GM21381 (cell line): ENCODE results near the gene PKP4.

Experiments
- ATAC-seq: cut with Tn5 transposase; IDR thresholded peaks from one replicate; pipeline ENCODE4 v1.9.1; 2021; ENCODE audit warnings: mild to moderate bottlenecking, moderate library complexity; ENCODE audit not compliant: unreplicated experiment

Gene PKP4

DNA sequence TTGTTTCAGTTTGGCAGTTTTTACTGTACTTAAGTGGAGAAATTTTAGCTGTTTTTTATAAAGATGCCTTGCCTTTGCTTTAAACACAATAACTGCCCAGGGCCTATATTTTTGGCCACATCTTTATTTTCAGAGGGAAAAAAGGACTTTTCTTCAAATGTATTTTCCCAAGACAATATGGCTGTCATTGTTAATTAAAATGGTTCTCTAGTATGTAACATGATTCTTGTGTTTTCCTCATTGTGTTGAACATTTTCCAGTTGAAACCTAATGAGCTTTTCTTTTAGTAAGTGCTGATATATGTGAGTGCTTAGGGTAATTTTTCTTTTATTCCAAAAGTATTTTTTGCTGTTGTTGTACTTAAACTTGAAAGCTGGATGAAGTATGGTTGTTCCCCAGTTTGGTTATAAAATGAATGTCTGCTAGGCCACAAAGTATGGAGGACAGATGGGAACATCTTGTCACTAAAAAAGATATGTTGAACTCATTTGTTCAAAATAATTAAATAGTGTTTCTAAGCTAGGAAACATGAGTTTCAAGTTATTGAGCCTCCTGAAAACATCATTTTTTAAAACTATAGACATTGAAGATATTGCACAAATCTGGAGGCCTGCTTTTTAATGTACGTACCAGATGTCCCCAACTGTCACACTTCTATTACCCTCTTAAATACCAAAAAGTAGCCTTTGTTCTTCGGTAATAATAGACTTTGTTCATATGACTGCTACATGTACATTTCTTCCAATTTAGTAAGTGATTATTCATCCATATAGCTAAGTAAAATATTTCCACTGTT is 190.9 kb downstream of the PKP4 start:
- no peak for ATAC-seq

- ATAC-seq: no peak
Measured at GRCh38 chr2:158649846-158650245, 193.1 kb downstream of the PKP4 start.

- ATAC-seq: no peak
Measured at GRCh38 chr2:158650646-158651357, 194.1 kb downstream of the PKP4 start.

GRCh38 chr2:158651358-158652057 is 194.8 kb downstream of the PKP4 start:
- no peak for ATAC-seq

GRCh38 chr2:158655628-158656027 is 198.9 kb downstream of the PKP4 start:
- ATAC-seq: no peak

GRCh38 chr2:158656492-158657229 is 199.9 kb downstream of the PKP4 start:
- ATAC-seq: no peak

DNA sequence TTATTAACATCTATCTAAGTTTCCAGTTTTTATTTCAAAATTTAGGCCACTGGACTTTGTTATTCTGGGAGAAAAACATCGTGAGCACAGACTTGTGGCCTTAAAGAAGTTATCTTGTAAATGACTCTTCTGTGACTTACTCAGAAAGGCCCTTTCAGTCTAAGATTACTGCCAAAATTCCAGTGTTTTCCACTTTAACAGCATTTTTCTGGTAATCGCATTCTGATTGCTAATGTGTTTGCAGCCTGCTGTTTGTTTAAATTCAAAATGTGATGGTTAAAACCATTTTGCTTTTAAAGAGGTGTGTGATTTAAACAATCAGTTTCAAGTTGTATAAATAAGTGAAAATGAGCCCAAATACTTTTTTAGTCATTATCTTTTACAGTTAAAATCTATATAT is 201.6 kb downstream of the PKP4 start:
- ATAC-seq: no peak

GRCh38 chr2:158659483-158659882 is 202.7 kb downstream of the PKP4 start:
- no peak for ATAC-seq

- ATAC-seq: no peak
Measured at GRCh38 chr2:158661231-158661630, 204.5 kb downstream of the PKP4 start.

DNA sequence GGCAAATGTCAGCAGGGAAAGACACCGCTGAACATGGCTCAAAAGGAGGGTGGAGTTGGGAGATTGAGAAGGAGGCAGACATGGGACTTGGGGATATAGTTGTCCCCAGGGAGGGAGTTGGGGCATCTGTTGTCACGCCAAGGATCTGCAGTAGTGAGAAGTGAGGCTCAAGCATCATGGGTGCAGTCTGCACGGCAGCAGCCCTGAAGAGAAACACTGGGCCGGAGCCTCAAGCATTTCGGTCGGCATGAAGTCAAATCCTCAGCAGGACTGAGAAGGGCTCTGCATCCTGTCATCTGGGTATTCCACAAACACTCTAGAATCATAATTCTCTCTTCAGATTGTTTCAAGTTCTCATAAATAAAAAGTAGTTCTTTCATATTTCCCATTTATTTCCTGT is 205.7 kb downstream of the PKP4 start:
- no peak for ATAC-seq

DNA sequence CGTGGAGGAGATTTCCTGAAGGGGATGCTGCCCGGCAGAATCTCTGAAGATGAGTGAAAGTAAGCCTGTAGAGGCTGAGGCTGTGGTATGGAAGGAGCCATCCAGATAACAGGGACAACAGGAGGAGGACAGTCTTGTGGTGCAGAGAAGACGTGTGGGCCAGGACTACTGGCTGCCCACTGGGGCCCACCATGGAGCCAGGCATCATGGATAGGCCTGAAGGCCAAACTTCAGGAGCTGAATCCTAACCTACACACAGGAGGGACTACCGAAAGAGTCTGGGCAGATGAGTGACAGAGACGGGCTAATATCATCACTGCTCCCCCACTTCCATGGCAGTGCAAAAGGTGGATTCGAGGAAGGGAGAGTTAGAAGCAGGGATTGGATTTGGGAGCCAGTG is 207.0 kb downstream of the PKP4 start:
- no peak for ATAC-seq

DNA sequence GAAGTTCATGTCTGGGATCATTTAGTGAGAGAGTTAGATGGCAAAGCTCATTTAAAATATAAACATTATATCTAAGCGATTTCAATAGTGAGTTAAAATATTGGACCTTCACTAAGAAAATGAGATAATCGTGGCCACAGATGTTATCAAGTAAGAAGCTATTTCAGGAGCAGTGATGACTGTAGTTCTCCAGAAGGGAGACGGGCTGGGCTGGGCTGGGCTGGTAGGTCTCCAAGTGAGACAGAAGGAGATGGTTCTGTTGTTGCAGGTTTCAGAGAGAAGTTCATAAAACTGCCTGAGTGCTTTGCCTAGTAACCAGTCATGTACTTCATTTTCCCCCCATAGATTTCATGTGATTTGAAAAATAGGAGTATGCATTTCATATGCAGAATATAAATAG is 208.2 kb downstream of the PKP4 start:
- ATAC-seq: no peak

DNA sequence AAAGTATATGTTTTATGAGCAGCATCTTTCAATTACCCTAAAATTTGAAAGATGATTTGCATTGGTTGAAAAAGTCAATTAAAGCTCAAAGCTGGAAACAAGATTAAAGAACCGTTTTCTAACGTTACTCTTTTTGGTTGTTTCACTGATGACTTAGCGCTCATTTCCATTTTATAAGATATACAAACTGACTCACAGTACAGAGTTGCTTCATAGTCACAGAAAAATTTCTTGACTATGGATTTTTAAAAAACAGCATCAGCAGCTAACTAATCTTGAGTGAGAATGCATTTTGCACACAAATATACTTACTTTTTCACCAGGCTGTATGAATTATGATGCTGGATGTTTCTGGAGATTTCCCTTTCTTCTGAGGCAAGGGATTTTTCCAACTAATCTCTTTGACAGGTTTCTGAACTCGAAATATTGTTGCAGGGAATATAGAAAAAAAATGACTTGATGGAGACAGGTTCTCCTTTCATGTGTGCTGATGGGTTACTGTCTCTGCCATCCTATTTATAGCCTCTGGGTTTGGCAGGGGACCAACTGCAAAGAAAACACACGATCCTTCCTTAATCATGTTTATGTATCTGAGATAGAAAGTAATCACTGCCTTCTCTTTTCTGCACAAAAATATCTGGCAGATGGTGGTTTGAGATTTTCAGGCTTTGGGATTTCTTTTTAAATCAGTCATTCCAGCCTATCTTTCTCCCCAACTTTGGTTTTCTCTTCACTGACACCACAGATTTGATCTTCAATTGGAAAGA is 209.0 kb downstream of the PKP4 start:
- ATAC-seq: no peak

DNA sequence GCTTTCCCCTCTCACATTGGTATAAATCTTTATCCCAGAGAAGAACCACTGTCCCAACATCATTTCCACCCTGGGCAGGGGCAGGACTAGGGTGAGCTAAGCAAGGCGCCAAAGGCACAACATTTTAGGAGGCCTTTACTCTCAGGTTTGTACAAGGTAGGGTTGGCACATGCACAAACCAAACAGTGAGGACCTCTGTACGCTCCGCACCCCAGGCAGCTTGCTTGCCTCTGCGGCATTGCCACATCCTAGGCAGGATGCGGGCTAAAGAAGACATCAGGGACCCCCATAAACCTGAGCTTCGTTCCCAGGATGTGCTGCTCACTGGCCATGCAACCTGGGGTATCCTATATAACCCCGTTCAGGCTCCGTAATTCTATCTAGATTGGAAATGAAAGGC is 210.2 kb downstream of the PKP4 start:
- ATAC-seq: no peak

GRCh38 chr2:158667586-158667985 is 210.8 kb downstream of the PKP4 start:
- no peak for ATAC-seq

DNA sequence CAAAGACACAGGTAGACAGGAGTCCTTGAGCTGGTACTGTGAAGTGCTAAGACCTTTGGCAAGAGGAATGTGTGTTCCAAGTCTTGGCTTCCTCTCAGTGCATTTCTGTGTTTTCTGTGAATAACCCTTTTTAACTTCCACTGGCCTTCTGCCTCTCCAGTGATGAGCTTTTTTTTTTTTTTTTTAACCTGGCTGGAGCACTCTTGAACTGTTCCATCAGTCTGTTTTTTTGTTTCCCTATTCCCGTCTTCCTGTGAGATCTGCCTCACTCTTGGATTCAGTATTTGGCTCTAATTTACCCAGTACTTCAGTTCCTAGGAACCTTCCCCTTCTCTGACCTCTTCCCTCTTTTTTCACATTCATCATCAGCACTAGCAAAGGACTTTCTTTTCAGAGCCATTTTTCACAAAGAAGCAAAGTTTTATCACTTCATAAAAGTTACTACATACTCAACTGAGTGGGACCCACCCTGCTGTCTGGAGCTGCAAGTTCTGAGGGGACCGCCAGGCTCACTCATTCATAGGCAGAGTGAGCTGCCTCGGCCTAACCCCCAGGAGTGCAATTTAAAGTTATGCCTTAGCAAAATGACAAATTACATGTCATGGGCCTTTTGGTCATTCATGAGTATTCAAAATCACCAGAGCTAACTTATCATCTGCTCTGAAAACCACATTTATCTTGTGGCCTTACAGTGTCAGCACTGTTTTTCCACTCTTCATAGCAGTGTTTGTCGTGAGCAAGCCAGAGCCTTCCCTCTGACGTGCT is 211.4 kb downstream of the PKP4 start:
- ATAC-seq: no peak

- ATAC-seq: no peak
Measured at GRCh38 chr2:158670292-158670691, 213.5 kb downstream of the PKP4 start.

- no peak for ATAC-seq
Measured at GRCh38 chr2:158671360-158672245, 214.9 kb downstream of the PKP4 start.

GRCh38 chr2:158676295-158676694 is 219.5 kb downstream of the PKP4 start:
- no peak for ATAC-seq
